Measurements from ENCODE around the gene RGSL1.

Gene RGSL1

DNA sequence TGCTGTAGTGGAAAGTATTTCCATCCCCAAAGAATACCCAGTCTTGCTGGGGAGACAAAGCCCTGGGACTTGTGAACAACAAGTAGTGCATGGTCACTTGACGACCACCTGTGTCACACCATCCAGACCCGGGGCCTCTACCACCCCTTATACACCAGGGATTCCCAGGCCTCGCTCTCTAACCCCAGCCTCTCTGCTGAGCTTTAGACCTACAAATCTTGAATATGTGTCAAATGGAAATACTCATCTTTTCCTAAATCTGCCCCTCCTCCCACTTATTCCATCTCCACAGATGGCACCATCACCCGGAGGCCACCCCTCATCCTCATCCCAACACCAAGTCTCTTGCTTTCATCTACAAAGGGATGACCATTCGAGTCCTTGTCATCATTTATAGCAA lies 140.0 kb downstream of the RGSL1 start:
- no peak for DNase-seq

DNA sequence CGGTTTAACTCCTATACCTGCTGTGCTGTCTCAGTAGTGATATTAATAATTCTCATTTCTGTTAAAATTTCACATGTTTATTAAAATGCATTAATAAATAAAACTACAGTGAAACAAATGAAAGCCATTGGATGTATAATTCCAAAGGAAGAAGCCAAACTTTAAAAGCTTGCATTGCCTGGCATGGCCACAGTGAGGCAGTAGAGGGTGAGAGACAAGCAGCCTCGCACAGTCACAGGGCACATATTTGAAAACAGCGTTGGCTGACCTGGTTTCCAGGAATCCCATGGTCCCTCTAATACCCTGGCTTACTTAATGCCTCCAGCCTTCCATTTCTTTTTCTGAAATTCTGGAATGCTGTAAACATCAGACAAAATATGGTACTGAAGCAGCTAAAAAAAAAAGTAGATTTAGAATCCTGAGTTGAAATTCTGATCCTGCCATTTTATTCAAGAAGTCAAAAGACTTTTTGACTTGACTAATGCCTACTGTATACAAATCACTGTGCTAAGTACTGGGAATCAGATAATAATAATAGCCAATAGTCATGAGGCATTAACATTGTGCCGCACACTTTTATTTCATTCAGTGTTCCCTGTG lies 145.8 kb downstream of the RGSL1 start:
- peak; percentile 68 to 72 for DNase-seq

DNA sequence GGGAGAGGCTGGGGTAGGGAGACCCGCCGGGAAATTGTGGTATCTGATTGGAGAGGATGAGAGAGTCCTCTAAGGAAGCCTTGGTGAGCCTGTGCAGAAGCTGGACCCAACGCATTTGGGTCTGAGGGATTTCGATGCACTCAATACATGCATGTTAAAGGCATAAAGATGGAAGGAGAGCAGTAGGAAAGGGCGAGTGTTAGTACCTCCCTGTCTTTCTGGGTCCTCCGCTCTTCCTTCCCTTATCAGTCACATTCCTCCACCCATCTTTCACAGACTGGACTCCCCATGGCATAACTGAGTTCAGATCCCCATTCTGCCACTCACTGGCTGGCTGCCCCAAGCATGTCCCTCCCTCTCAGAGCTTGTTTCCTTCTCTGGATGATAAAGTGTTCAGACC lies 147.0 kb downstream of the RGSL1 start:
- DNase-seq = no peak

- peak in 1 of 2 donors; percentile 13 for DNase-seq
Measured at GRCh38 chr1:182598296-182598695, 148.3 kb downstream of the RGSL1 start.

DNA sequence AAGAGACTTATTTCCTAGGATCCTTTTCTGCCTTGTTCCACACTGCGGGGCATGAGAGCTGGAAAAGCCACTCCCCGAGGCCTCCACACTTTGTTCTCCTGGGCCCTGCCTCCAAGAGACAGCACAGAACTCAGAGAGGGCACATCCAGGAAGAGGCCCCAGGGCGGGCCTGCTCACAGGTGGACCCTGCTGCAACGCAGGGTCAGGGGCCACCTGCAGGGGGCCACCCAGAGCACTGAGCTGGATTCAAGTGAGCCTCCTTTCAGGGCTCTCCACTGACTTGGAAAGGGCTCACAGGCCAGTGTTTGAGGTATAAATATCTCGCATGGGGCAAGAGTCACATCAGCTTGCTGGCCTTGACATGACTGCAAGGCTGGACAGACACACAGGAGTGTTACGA lies 149.4 kb downstream of the RGSL1 start:
- DNase-seq = no peak

- DNase-seq = peak in 1 of 2 donors; percentile 34
Measured at GRCh38 chr1:182600036-182600713, 150.2 kb downstream of the RGSL1 start.

GRCh38 chr1:182600745-182601415 lies 150.9 kb downstream of the RGSL1 start:
- DNase-seq = no peak

- DNase-seq = peak; percentile 71 to 72
Measured at GRCh38 chr1:182601416-182601786, 151.5 kb downstream of the RGSL1 start.

- no peak for DNase-seq
Measured at GRCh38 chr1:182601913-182602312, 152.0 kb downstream of the RGSL1 start.

DNA sequence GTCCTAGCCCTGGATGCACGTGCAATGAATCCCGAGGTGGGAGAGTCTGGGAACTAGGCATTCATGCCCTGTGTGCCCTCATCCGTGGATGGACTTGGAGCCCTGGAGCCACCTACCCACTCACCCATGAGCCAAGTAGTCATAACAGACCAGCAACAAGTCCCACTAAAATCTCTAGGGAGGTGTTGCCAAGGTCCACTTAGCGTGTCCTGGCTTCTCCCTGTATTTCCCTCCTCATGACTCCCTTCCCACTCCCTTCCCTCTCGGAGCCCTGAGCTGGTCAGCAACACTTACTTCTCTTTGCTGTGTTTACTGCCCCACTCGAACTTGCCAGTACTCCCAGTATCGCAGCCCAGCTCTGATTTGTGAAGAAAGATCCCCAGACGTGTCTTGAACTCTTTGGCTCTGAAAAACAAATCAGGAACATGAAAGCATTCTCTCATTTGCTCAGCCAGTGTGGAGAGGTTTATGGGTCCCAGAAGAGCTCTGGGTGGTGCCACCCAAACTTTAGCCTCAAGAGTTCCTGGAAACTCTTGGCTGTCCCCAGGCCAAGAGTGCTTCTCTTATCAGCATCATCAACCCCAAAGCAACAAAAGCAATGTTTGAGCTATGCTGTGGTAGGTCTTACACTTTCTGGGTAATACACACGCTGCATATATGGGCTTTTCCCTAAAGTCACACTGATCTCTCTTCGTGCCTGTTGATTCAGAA lies 153.1 kb downstream of the RGSL1 start:
- no peak for DNase-seq

DNA sequence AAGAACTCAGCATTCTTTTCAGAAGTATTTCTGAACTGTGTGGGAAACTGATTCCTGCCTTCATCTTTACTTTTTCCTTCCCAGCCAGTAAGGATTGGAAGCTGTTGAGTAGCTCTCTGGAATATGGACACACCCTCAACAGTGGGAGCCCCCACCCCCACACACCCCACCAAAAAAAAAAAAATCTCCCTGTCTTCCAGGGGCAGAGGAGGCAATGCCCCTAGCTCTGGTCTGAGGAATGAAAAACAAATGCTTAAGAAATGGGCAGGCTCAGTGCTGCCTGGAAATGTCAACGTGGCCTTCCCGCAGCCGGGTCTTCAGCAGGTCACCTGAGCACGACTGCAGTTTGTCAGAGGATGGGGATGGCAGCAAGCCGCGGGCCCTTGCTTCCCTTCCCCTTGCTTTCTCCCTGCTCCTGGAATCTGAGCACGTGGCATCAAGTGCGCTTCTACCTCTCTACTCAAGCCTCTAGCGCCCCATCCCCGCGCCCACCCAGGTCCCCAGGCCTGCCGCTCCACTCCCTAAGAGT lies 153.8 kb downstream of the RGSL1 start:
- DNase-seq = no peak

DNA sequence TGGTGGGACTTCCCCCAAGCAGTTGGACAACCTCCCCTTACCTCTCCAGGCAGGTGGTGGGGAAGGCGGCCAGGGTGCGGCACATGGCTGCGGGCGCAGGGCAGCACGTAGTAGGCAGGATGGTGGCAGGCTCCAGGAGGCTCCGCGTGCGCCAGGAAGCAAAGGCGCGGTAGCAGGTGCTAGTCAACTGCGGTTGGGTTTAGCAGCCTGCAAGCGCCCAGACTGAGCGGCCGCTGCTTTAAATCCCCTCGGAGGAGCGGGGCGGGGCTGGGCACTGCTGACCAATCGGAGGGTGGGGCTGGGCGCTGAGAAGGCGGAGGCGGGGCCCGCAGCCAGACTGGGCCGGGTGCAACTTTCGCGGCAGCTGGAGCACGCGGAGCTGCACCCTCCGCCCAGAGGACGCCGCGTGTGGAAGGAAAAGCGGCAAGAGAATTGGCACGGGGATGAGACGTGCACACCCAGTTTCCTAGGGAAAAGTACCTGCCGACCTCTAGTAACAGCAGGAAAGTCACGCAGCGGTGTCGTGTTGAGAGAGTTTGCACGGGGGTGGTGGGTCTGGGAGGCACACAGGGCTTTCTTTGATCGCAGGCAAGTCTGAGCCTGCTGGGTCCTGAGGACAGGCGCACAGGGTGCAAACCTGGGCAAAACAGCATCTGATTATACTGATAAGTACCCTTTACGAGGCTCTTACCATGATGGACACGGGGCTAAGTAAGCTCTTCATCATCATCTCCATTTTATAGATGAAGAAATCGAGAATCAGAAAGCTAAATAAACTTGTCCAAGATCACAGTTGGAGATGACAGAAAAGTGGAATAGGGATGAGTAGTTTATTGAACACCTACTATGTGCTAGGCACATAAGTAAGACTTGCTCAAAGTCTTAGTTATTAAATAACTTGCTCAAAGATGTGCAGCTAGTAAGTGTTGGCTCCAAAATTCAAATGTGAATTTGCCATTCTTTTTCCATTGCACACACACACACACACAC lies 154.5 kb downstream of the RGSL1 start, which contains the start of gene RGS16:
RGS16 (minus strand) TSS at position 215 of the 990 bp plus-strand sequence; CDS start at position 85, 130 bp downstream.
- DNase-seq = peak; percentile 81 to 88

- no peak for DNase-seq
Measured at GRCh38 chr1:182607566-182607965, 157.6 kb downstream of the RGSL1 start.

- DNase-seq = no peak
Measured at GRCh38 chr1:182608236-182608635, 158.3 kb downstream of the RGSL1 start.

- DNase-seq = no peak
Measured at GRCh38 chr1:182608845-182609610, 159.1 kb downstream of the RGSL1 start.
